ENCODE data around the gene AXL. TPM values are rescaled to one million over a fixed set of nuclear protein-coding genes. Genes with fewer than 3 reads are reported as not detected.
A peak's percentile ranks its signal among the peaks of the same experiment; 100 is the strongest.

Gene AXL
- total and polyA plus RNA-seq, 2 of the 13 experiments (the other 11 are each of a cell fraction or from before 2014, with no cell fraction given): 0.71 to 5.9 TPM

DNA sequence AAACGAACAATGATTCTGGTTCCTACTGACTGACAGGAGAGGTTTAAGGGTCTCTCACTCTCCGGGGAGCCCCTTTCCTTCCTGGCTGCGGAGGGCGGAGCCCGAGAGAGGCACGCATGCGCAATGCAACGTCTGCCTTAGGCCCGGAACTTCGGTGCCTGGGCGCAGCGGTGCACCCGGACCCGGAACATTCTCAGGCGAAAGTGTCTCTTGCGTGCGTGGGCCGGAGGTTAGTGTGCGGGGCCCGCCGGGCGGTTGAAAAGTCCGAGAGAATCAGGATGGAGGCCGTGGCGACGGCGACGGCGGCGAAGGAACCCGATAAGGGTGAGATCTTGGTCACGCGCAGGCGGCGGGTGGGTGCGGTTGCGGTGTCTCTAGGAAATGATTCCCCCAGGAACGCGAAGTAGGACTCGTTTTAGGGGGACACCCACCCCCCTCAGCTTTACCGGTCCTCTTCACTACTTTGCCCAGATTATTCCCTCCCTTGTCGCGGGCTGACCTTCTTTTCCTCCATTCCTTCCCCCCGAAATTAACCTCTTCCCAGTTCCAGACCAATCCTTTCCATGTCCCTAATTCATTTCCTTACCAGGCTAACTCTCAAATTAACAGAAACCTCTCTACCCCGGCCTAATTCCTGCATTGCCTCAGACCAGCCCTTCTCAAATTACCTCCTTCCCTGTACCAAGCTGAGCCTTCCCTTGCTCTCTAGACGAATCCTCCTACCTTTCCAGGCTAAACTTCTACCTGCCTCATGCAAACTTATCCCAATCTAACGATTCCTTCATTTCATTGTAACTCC, 91.2 kb downstream of the AXL start, which contains the start of gene CCDC97 (continued):
- TF ChIP-seq ATM (IDR thresholded peaks at IDR 0.05; ENCODE audit: borderline replicate concordance) (no peak), SMC3 (IDR thresholded peaks at IDR 0.05; ENCODE audit: low read length) (no peak), ZNF253 (CRISPR knock-in tag; IDR thresholded peaks at IDR 0.05; ENCODE audit: borderline replicate concordance) (0 out of 2 replicates have a peak, but pooled peaks have one; percentile 49), ZC3H4 (CRISPR knock-in tag; IDR thresholded peaks at IDR 0.05; ENCODE audit: borderline replicate concordance) (no peak; the same call in 1 of the 2 replicates), NFKB2 (CRISPR knock-in tag; IDR thresholded peaks at IDR 0.05; ENCODE audit: borderline replicate concordance) (peak; percentile 88), ZMAT3 (CRISPR knock-in tag; conservative IDR thresholded peaks at IDR 0.05) (peak; percentile 85; the same call in 1 of the 2 replicates), ZNF839 (CRISPR knock-in tag; IDR thresholded peaks at IDR 0.05; ENCODE audit: borderline replicate concordance) (peak; percentile 67; the same call in 1 of the 2 replicates), SNAPC2 (CRISPR knock-in tag; IDR thresholded peaks at IDR 0.05) (0 out of 2 replicates have a peak, but pooled peaks have one; percentile 62), POGZ (CRISPR knock-in tag; IDR thresholded peaks at IDR 0.05) (peak; percentile 76), GATA4 (IDR thresholded peaks at IDR 0.05; ENCODE audit: borderline replicate concordance, low read depth) (peak; percentile 14; the same call in 1 of the 2 replicates), ZNF263 (CRISPR knock-in tag; IDR thresholded peaks at IDR 0.05) (peak; percentile 44), SNRNP70 (IDR thresholded peaks at IDR 0.05; ENCODE audit: low read depth, low read length) (no peak), ATF1 (CRISPR knock-in tag; IDR thresholded peaks at IDR 0.05) (0 out of 2 replicates have a peak, but pooled peaks have one; percentile 15), ZNF543 (CRISPR knock-in tag; IDR thresholded peaks at IDR 0.05) (peak; percentile 60; the same call in 1 of the 2 replicates), TMF1 (CRISPR knock-in tag; IDR thresholded peaks at IDR 0.05; ENCODE audit: low read depth) (0 out of 2 replicates have a peak, but pooled peaks have one; percentile 42), BRCA1 (CRISPR knock-in tag; IDR thresholded peaks at IDR 0.05) (peak; percentile 92; the same call in 1 of the 2 replicates), ZNF781 (CRISPR knock-in tag; IDR thresholded peaks at IDR 0.05; ENCODE audit: borderline replicate concordance, not compliant biosample characterization) (peak; percentile 84)
- TF ChIP-seq, protein P1, sequence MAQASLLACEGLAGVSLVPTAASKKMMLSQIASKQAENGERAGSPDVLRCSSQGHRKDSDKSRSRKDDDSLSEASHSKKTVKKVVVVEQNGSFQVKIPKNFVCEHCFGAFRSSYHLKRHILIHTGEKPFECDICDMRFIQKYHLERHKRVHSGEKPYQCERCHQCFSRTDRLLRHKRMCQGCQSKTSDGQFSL (CRISPR knock-in tag; IDR thresholded peaks at IDR 0.05): peak; percentile 86
- TF ChIP-seq, protein P2, sequence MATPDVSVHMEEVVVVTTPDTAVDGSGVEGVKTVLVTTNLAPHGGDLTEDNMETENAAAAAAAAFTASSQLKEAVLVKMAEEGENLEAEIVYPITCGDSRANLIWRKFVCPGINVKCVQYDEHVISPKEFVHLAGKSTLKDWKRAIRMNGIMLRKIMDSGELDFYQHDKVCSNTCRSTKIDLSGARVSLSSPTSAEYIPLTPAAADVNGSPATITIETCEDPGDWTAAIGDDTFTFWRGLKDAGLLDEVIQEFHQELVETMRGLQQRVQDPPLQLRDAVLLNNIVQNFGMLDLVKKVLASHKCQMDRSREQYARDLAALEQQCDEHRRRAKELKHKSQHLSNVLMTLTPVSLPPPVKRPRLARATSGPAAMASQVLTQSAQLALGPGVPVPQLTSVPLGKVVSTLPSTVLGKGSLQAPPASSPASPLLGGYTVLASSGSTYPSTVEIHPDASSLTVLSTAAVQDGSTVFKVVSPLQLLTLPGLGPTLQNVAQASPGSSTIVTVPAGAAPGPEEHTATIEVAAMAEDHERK (CRISPR knock-in tag; IDR thresholded peaks at IDR 0.05; ENCODE audit: low read depth): no peak
- TF ChIP-seq, protein P3, sequence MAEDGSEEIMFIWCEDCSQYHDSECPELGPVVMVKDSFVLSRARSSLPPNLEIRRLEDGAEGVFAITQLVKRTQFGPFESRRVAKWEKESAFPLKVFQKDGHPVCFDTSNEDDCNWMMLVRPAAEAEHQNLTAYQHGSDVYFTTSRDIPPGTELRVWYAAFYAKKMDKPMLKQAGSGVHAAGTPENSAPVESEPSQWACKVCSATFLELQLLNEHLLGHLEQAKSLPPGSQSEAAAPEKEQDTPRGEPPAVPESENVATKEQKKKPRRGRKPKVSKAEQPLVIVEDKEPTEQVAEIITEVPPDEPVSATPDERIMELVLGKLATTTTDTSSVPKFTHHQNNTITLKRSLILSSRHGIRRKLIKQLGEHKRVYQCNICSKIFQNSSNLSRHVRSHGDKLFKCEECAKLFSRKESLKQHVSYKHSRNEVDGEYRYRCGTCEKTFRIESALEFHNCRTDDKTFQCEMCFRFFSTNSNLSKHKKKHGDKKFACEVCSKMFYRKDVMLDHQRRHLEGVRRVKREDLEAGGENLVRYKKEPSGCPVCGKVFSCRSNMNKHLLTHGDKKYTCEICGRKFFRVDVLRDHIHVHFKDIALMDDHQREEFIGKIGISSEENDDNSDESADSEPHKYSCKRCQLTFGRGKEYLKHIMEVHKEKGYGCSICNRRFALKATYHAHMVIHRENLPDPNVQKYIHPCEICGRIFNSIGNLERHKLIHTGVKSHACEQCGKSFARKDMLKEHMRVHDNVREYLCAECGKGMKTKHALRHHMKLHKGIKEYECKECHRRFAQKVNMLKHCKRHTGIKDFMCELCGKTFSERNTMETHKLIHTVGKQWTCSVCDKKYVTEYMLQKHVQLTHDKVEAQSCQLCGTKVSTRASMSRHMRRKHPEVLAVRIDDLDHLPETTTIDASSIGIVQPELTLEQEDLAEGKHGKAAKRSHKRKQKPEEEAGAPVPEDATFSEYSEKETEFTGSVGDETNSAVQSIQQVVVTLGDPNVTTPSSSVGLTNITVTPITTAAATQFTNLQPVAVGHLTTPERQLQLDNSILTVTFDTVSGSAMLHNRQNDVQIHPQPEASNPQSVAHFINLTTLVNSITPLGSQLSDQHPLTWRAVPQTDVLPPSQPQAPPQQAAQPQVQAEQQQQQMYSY (CRISPR knock-in tag; IDR thresholded peaks at IDR 0.05): 0 out of 2 replicates have a peak, but pooled peaks have one; percentile 50
- TF ChIP-seq, protein P4, sequence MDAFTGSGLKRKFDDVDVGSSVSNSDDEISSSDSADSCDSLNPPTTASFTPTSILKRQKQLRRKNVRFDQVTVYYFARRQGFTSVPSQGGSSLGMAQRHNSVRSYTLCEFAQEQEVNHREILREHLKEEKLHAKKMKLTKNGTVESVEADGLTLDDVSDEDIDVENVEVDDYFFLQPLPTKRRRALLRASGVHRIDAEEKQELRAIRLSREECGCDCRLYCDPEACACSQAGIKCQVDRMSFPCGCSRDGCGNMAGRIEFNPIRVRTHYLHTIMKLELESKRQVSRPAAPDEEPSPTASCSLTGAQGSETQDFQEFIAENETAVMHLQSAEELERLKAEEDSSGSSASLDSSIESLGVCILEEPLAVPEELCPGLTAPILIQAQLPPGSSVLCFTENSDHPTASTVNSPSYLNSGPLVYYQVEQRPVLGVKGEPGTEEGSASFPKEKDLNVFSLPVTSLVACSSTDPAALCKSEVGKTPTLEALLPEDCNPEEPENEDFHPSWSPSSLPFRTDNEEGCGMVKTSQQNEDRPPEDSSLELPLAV (CRISPR knock-in tag; conservative IDR thresholded peaks at IDR 0.05; ENCODE audit: low read depth): no peak

Data from HepG2 (cell line).